Retina (tissue), 1 donor: Measurements from ENCODE around the gene PFKL.
"Not testable (repeated sequence)": the region's sequence is repeated elsewhere in the genome, so short reads cannot be mapped to it uniquely, and the experiment has no call there.

Experiments
- DNase-seq: peaks from one replicate; pipeline ENCODE4 v3.0.0-alpha.2; 2016

The PFKL gene

DNA sequence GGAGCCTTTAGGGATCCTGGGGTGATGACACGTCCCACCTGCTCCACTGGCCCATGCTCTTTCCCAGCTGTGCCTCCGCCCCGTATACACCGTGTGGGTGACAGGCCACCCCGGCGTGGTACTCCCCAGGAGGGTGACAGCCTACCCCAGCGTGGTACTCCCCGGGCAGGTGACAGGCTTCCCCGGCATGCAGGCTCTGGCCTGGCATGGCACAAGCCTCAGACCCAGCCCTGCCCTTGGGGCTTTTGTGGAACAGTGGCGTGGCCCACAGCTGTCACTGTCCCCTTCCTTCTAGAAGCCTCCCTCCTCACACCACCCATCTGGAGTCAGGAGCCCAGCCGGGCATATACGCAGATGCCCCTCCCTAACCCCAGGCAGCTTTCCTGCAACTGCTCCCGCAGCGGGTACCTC is 4.7 kb upstream of the PFKL start:
- peak; percentile 56 for DNase-seq

DNA sequence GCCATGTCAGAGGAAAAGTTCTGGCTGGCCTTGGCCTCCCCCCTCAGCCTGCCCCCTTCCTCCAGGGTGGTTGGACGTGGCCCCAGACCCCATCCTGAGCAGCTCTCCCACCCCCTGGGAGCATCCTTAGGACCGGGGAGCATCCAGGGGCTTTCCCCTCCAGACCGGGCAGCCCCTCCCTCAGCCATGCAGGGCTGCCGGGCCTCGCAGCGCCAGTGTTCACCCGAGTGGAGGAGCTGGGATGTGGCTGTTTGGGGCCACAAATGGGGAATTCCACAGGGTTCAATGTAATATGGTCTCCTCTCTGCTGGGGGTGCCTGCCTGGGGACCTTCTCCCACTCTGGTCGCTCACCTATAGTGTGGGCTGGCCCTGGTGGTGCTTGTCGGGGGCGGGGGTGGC is 4.2 kb upstream of the PFKL start:
- peak; percentile 38 for DNase-seq

- DNase-seq: no peak
Measured at GRCh38 chr21:44296103-44296519, 3.7 kb upstream of the PFKL start.

GRCh38 chr21:44296916-44297315 is 2.9 kb upstream of the PFKL start:
- no peak for DNase-seq

DNA sequence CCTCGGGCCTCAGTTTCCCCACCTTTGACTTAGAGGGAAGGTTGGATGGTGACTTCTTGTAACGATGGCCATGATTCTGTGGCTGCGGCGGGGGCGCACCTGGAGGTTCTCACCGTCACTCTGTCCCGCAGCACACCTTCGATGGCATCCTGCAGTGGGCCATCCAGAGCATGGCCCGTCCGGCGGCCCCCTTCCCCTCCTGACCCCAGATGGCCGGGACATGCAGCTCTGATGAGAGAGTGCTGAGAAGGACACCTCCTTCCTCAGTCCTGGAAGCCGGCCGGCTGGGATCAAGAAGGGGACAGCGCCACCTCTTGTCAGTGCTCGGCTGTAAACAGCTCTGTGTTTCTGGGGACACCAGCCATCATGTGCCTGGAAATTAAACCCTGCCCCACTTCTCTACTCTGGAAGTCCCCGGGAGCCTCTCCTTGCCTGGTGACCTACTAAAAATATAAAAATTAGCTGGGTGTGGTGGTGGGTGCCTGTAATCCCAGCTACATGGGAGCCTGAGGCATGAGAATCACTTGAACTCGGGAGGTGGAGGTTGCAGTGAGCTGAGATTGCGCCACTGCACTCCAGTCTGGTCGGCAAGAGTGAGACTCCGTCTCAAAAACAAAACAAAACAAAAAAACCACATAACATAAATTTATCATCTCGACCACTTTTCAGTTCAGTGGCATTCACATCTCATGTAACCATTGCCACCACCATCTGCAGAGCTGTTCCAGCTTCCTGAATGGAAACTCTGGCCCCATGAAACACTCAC is 2.1 kb upstream of the PFKL start:
- DNase-seq: peak; percentile 85

DNA sequence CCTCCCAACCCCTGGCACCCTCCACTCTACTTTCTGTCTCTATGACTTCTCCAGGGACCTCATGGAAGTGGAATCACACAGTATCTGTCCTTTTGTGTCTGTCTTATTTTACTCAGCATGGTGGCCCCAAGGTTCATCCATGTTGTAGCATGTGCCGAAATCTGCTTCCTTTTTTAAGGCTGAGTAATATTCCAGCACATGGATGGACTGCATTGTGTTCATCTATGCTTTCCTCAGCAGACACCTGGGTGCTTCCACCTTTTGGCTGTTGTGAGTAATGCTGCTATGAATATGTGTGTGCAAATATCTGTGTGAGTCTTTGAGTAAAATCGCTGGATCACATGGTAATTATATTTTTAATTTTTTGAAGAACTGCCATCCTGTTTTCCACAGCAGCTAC is 1.6 kb upstream of the PFKL start:
- DNase-seq: no peak

GRCh38 chr21:44299085-44299457 is 782 bp upstream of the PFKL start:
- DNase-seq: no peak

DNA sequence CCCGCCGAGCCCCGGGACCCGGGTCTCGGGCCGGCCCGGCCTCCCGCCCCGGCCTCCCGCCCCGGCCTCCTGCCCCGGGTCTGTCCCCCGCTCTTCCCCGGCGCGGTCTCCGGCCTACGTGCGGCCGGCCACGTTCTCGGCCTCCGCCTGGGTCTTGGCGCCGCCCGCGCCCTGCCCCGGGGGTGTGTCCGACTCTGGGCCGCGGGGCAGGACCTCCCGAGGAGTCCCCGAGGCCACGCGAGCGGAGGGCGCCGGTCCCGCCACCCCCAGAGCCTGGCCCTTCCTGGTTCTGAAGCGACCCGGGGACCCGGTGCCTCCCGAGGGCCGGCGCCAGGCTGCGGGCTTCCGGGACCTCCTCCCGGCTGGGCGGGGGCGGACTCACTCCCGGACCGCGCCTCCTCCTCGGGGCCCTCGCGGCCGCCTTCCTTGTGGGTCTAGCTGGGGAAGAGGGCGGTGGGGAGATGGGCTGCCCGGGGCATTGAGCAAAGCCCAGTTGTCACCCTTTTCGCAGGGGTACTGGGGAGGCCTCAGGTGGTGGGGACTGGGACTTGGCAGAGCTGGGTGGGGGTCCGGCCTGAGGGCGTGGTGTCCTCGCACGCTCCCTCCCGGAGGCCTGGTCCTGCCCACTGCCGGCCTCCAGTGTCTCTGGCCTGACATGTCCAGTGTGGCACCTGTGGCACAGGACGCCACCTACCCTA is 558 bp downstream of the PFKL start:
- peak; percentile 71 for DNase-seq

GRCh38 chr21:44301141-44301540 is 1.3 kb downstream of the PFKL start:
- DNase-seq: peak; percentile 39

- no peak for DNase-seq
Measured at GRCh38 chr21:44301961-44302406, 2.1 kb downstream of the PFKL start.

GRCh38 chr21:44302573-44303401 is 2.9 kb downstream of the PFKL start:
- not testable (repeated sequence) for DNase-seq

DNA sequence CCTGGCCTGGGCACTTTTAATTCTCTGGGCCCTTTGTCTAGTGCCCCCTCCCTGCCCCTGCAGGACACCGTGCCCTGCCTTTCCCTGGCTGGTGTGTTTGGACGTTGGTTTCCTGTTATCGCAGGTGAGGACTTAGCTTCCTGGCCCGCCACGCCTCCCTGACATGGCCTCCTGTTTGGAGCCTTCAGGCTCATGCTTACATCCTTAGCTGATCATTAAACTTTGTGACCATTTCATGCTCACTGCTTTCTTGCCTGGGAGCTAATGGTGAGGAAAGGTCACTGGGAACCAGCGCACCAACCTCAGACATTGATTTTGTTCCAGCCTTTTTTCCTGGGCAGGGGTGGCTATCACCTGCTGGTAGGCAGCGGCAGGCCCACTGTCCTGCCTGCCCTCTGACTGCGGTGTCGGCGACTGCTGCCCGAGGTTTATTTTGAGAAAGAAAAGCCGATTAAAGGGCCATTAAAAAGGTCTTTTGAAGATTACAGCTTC is 3.7 kb downstream of the PFKL start:
- DNase-seq: no peak

GRCh38 chr21:44304011-44304616 is 4.3 kb downstream of the PFKL start:
- DNase-seq: peak; percentile 70

- peak; percentile 81 for DNase-seq
Measured at GRCh38 chr21:44304877-44305293, 5.0 kb downstream of the PFKL start.

GRCh38 chr21:44305691-44306090 is 5.8 kb downstream of the PFKL start:
- DNase-seq: no peak

DNA sequence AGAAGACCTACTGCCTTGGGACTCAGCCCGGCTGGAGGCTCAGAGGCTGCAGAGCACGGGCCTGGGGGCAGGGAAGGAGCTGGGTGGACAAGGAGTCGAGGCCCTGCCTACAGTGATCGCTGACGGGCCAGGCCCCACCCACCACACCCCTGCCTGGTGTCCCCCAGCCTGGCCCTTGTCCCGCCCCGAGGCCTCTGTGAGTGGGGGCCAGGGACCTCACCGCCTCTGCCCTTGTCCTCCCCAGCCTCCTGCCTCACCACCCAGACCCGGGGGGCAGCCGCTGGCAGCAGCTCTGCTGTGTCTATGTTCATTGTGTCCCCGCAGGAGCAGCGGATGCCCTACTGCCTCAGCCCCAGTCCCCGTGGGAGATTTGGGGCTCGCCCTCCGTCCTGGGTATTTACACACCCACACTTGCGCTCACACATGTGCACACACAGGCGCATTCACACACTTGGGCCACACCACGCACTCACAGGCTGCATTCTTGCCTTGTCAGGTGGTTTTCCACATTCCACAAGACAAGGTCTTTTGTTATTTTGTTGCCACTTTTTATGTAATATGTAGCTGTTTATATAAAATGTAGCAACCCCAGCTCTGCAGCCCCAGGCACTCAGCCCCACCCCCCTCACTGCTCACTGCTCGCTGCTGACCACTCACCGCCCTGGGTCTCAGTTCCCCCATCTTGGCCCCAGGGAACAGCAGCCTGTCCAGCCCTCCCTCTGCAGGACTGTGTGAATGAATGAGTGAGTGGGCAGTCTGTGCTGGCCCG is 7.3 kb downstream of the PFKL start:
- no peak for DNase-seq

DNA sequence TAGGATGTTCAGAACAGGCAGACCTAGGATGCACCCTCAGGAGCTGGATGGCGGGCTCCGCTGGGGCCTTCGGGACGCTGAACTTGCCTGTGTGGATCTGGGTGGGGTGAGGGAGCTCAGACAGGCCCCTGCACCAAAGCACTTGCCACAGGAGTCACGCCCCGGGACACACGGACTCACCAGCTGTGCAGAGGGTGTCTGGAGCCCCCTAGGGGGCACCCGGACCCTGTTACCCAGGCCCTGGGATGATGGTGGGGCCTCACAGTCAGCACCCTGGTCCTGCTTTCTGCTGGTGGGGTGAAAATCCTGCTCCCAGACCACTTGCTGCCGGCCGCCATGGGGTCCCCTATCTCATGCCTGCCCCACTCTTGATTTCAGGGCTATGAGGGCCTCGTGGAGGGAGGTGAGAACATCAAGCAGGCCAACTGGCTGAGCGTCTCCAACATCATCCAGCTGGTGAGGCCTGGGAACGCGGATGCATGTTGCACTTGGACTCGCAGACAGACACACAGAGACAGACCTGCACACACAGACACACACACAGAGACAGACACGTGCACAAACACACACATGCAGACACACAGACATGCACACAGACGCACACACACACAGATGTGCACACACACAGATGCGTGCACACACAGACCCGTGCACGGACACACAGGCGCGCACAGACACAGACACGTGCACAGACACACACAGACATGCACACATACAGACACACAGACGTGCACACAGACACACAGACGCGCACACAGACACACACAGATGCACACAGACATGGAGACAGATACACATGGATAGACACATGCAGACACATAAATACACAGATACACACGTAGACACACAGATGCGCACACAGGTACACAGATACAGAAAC is 11.0 kb downstream of the PFKL start:
- DNase-seq: no peak

DNA sequence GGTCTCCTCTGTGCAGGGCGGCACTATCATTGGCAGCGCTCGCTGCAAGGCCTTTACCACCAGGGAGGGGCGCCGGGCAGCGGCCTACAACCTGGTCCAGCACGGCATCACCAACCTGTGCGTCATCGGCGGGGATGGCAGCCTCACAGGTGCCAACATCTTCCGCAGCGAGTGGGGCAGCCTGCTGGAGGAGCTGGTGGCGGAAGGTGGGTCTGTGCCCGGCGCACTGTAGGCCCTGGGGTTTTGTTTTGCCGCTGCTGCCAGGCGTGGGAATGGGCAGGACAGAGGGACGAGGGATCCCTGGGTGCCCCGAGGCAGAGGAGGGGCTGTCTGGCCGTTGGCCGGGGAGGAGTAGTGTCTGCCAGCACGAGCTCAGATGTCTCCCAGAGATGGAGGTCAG is 12.2 kb downstream of the PFKL start:
- no peak for DNase-seq

DNA sequence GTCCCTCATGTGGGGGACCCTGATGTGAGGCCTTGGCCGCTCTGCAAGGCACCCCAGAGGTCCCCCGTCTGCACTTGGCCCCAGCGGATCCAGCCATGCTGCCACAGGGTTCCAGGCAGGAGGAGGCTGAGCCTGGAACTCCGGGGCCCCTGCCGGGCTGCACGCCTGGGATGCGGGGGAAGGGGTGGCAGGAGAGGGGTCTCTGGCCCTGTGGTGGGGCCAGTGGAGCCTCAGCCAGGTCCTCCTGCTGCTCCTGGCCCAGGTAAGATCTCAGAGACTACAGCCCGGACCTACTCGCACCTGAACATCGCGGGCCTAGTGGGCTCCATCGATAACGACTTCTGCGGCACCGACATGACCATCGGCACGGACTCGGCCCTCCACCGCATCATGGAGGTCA is 12.9 kb downstream of the PFKL start:
- DNase-seq: no peak

DNA sequence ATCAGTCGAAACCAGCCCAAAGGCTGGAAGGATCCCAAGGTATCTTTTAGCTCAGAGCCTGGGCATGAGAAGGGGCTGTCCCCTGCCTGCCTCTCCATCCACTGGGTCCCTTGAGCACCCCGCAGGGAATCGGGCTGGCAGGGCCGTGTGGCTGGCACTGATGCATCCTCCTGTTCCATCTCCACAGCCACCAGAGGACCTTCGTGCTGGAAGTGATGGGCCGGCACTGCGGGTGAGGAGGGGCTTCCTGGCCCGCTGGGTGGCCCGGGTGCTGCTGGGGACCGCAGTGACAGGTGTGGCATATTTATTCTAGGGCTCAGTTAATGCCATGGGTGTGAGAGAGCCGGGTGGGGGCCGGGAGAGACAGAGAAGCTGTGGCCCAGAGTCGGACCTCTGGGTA is 13.6 kb downstream of the PFKL start:
- DNase-seq: no peak

GRCh38 chr21:44314128-44314527 is 14.3 kb downstream of the PFKL start:
- no peak for DNase-seq
